Kidney glomerular epithelial cell (primary cell): Measurements from ENCODE around the gene CATSPER4.

Source experiments
- DNase-seq: peaks from one replicate; lab custom pipeline; 2025; lab: John Stamatoyannopoulos, UW

CATSPER4 gene

GRCh38 chr1:26164861-26165842 is 25.2 kb upstream of the CATSPER4 start:
- no peak for DNase-seq

- DNase-seq = no peak
Measured at GRCh38 chr1:26166719-26167281, 23.6 kb upstream of the CATSPER4 start.

- DNase-seq = no peak
Measured at GRCh38 chr1:26168410-26169197, 21.8 kb upstream of the CATSPER4 start, which contains the start of gene C1orf232. Gene C1orf232 (minus strand): TSS chr1:26168963. CDS start chr1:26168499, 464 bp downstream.

GRCh38 chr1:26169198-26169554 is 21.2 kb upstream of the CATSPER4 start:
- no peak for DNase-seq

- DNase-seq = peak; percentile 81
Measured at GRCh38 chr1:26169669-26170471, 20.5 kb upstream of the CATSPER4 start, which contains the start of gene ZNF593. Gene ZNF593 (plus strand): TSS chr1:26169908. CDS start chr1:26169984, 76 bp downstream.

- DNase-seq = no peak
Measured at GRCh38 chr1:26170472-26170821, 20.0 kb upstream of the CATSPER4 start.

- DNase-seq = no peak
Measured at GRCh38 chr1:26171084-26172072, 19.0 kb upstream of the CATSPER4 start, which contains the start of gene ZNF593OS. Gene ZNF593OS (minus strand): TSS chr1:26171832. CDS start chr1:26171661, 171 bp downstream.

GRCh38 chr1:26175346-26175745 is 15.1 kb upstream of the CATSPER4 start:
- DNase-seq = no peak

GRCh38 chr1:26177182-26177684 is 13.2 kb upstream of the CATSPER4 start, which contains the start of gene CNKSR1:
Gene CNKSR1 (plus strand): TSS chr1:26177491. CDS start chr1:26177548, 57 bp downstream.
- no peak for DNase-seq

GRCh38 chr1:26180010-26180506 is 10.3 kb upstream of the CATSPER4 start:
- DNase-seq = no peak

GRCh38 chr1:26181586-26182382 is 8.6 kb upstream of the CATSPER4 start:
- peak; percentile 65 for DNase-seq

GRCh38 chr1:26182383-26182696 is 8.1 kb upstream of the CATSPER4 start:
- DNase-seq = no peak

GRCh38 chr1:26184086-26184485 is 6.3 kb upstream of the CATSPER4 start:
- no peak for DNase-seq

GRCh38 chr1:26184883-26185282 is 5.5 kb upstream of the CATSPER4 start:
- DNase-seq = no peak

GRCh38 chr1:26187882-26188281 is 2.5 kb upstream of the CATSPER4 start:
- no peak for DNase-seq

GRCh38 chr1:26188477-26188876 is 1.9 kb upstream of the CATSPER4 start:
- no peak for DNase-seq

GRCh38 chr1:26189331-26189730 is 1.1 kb upstream of the CATSPER4 start:
- no peak for DNase-seq

- DNase-seq = no peak
Measured at GRCh38 chr1:26189751-26190275, 589 bp upstream of the CATSPER4 start.

- DNase-seq = no peak
Measured at GRCh38 chr1:26191739-26192138, 1.3 kb downstream of the CATSPER4 start.
